ENCODE data around the gene ATXN1.

GRCh38 chr6:16608444-16608843, 152.8 kb downstream of the ATXN1 start:
- no peak for TF ChIP-seq CTCF (IDR thresholded peaks at IDR 0.05)
- no peak for TF ChIP-seq POLR2A (IDR thresholded peaks at IDR 0.05)

Measured in testis (tissue), 2 donors.